Right lobe of liver (tissue), 6 donors: ENCODE measurements around the gene SRC. TPM values are rescaled to one million over a fixed set of nuclear protein-coding genes. Genes with fewer than 3 reads are reported as not detected.

ENCODE experiments used
- ATAC-seq, 4 donors: fragments of 200-7000 bp; cut with Tn5 transposase; one replicate each; pipeline ENCODE4 v1.9.1; 2020; ENCODE audit warnings: mild to moderate bottlenecking in 4 of 4, moderate library complexity in 4 of 4
- DNase-seq, 3 donors: peaks; one replicate each; pipeline ENCODE4 v3.0.0-alpha.2; 2020
- H3K27ac ChIP-seq, 3 donors: fragments of 200-600 bp; one replicate each; pipeline ENCODE4 v1.8.0; 2022
- H3K27me3 ChIP-seq, 2 donors: fragments of 200-600 bp; one replicate each; pipeline ENCODE4 v1.8.0; 2022
- H3K36me3 ChIP-seq, 4 donors: fragments of 200-600 bp; sonication (generic) in 1 of 4; one replicate each; pipeline versions ENCODE4 v1.5.1 to v1.8.0; 2017 to 2022; ENCODE audit warnings: control low read depth in 1 of 4
- H3K4me1 ChIP-seq, 4 donors: fragments of 200-600 bp; sonication (generic) in 1 of 4; one replicate each; pipeline versions ENCODE4 v1.5.1 to v1.8.0; 2017 to 2022; ENCODE audit warnings: control low read depth in 1 of 4
- H3K4me3 ChIP-seq, 3 donors: fragments of 200-600 bp; one replicate each; pipeline ENCODE4 v1.8.0; 2022
- H3K9me3 ChIP-seq, 4 donors: fragments of 200-600 bp; sonication (generic) in 1 of 4; one replicate each; pipeline versions ENCODE4 v1.5.1 to v1.8.0; 2017 to 2022; ENCODE audit warnings: control low read depth in 1 of 4
- CTCF ChIP-seq, 4 donors: fragments of 200-600 bp in 3 of 4; fragments of 450-650 bp in 1 of 4; IDR thresholded peaks; one replicate each; pipeline versions ENCODE4 v1.5.1 to v1.8.0; 2016 to 2022; ENCODE audit warnings: antibody characterized with exemption in 4 of 4, mild to moderate bottlenecking in 2 of 4
- POLR2A ChIP-seq: fragments of 450-650 bp; IDR thresholded peaks from one replicate; pipeline ENCODE4 v1.6.1; 2017; ENCODE audit warnings: antibody characterized with exemption, mild to moderate bottlenecking
- WGBS: methylation state at CpG from one replicate; pipeline ENCODE4 v1.1.6; 2018; ENCODE audit warnings: low coverage, low lambda C conversion rate; ENCODE audit not compliant: insufficient coverage; ENCODE audit errors: missing lambda C conversion rate; 5-methylcytosine and 5-hydroxymethylcytosine counted together
- intact Hi-C, 2 donors: fragments of 100-400 bp; cut with DNase I; formaldehyde crosslinking; loops; one replicate each; pipeline versions ENCODE4 v1.11.2 to v1.14.1; 2022
- total RNA-seq, 6 experiments: library from RNA; depleted of rRNA in 2 of 6; stranded (reverse); fragments of >200 nt in 2 of 6; fragmentation: NEBNext Ultra II Directional in 3 of 6; extraction: Animal tissue kit (Norgen Biotek cat#: 25700) in 3 of 6; gene quantifications; one replicate each; pipeline versions ENCODE4 v1.1.0 to v1.2.4, GENCODE V29; 2016 to 2023
- donor health status: DM: no; HTN: yes; CAD: no.
- donor health status: DM: no; HTN: no; CAD: no.
- donor health status: DM: no; HTN: no; CAD: no.
- donor health status: DM: no; HTN: yes; CAD: no.
- donor health status: DM: no; HTN: yes; CAD: no.

The SRC gene
- total RNA-seq, 6 experiments from 2014 or later, result 3.1 to 17.3 (median 11.2) TPM

- Histone ChIP-seq H3K27me3 (no peaks in the 10 kb centered on the region), H3K36me3 (no peaks in the 10 kb centered on the region), H3K9me3 (no peaks in the 10 kb centered on the region), H3K4me1 (peaks cover 0 to 12% (median 0%) of the 10 kb centered on the region in 4 donors), H3K4me3 (no peak overlapping the region), H3K27ac (peak overlapping the region in 2 of 3 donors; percentile 39 to 42)
- intact Hi-C loops, result loop anchor here in 1 of 2 donors (10.0 kb wide), 1 partner anchor 126 kb away; the partner anchor contains the start of genes BLCAP and NNAT
- peak; percentile 79 to 93 (median 88) for ATAC-seq
- peak in 2 of 3 donors; percentile 61 to 84 for DNase-seq
- 64% methylated on average over 3 of the region's 15 CpGs for WGBS
- no peak for TF ChIP-seq POLR2A
- TF ChIP-seq CTCF (IDR thresholded peaks at IDR 0.05), result peak; percentile 37 to 55 (median 44)
Measured at GRCh38 chr20:37398750-37399621, 53.0 kb downstream of the SRC start.

GRCh38 chr20:37401282-37401929 is 55.5 kb downstream of the SRC start:
- 87% methylated on average over 3 of the region's 9 CpGs for WGBS
- no peak for ATAC-seq
- Histone ChIP-seq H3K4me3 (no peak overlapping the region), H3K9me3 (no peaks in the 10 kb centered on the region), H3K27me3 (no peaks in the 10 kb centered on the region), H3K4me1 (peaks cover 0 to 14% (median 0%) of the 10 kb centered on the region in 4 donors), H3K36me3 (no peaks in the 10 kb centered on the region), H3K27ac (no peak overlapping the region)
- no peak for DNase-seq
- TF ChIP-seq CTCF (IDR thresholded peaks at IDR 0.05) (no peak), POLR2A (no peak)
- intact Hi-C loops, result no loop called here

- no peaks in the 10 kb centered on the region for H3K36me3 ChIP-seq
- peaks cover 0 to 19% (median 0%) of the 10 kb centered on the region in 4 donors for H3K4me1 ChIP-seq
- H3K4me3 ChIP-seq, result no peak overlapping the region
- no peak overlapping the region for H3K27ac ChIP-seq
- no peaks in the 10 kb centered on the region for H3K9me3 ChIP-seq
- TF ChIP-seq CTCF (IDR thresholded peaks at IDR 0.05) (no peak), POLR2A (no peak)
- H3K27me3 ChIP-seq, result no peaks in the 10 kb centered on the region
- peak in 1 of 3 donors; percentile 69 for DNase-seq
- intact Hi-C loops, result no loop called here
- WGBS, result 71% methylated on average over 9 of the region's 30 CpGs
- peak in 3 of 4 donors; percentile 1 to 32 (median 20) for ATAC-seq
Measured at GRCh38 chr20:37401930-37402675, 56.2 kb downstream of the SRC start.
